NT2/D1 (cell line): Measurements from ENCODE around the gene NF1.

Experiments
- YY1 ChIP-seq: IDR thresholded peaks from 2 replicates; pipeline ENCODE4 v1.6.1; 2011; ENCODE audit not compliant: insufficient read length, insufficient read depth
- ZNF274 ChIP-seq: IDR thresholded peaks from 2 replicates; pipeline ENCODE4 v1.6.1; 2011; ENCODE audit warnings: mild to moderate bottlenecking, low read depth, low read length

- TF ChIP-seq YY1 (no peak), ZNF274 (no peak)
Measured at GRCh38 chr17:31216031-31216751, 121.4 kb downstream of the NF1 start.
